Right atrium auricular region (tissue), 2 donors: ENCODE data around the gene CFAP65. TPM values are rescaled to one million over a fixed set of nuclear protein-coding genes. Genes with fewer than 3 reads are reported as not detected.

Source experiments
- DNase-seq: peaks from one replicate; pipeline ENCODE4 v3.0.0-alpha.2; 2019; ENCODE audit warnings: low spot score
- H3K27ac ChIP-seq, 2 donors: fragments of 200-600 bp; sonication (generic); 1 replicate in 1 of 2; 2 replicates in 1 of 2; pipeline ENCODE4 v1.5.1; 2016 to 2019
- H3K27me3 ChIP-seq, 2 donors: fragments of 200-600 bp; sonication (generic); one replicate each; pipeline versions ENCODE4 v1.5.1 to v1.6.0; 2017 to 2019
- H3K36me3 ChIP-seq: fragments of 200-600 bp; sonication (generic); one replicate; pipeline ENCODE4 v1.5.1; 2016
- H3K4me1 ChIP-seq, 2 donors: fragments of 200-600 bp; sonication (generic); one replicate each; pipeline versions ENCODE4 v1.5.1 to v1.6.0; 2017 to 2019
- H3K4me3 ChIP-seq, 2 donors: fragments of 200-600 bp; sonication (generic); 1 replicate in 1 of 2; 2 replicates in 1 of 2; pipeline ENCODE4 v1.5.1; 2017 to 2019; ENCODE audit warnings: mild to moderate bottlenecking in 1 of 2, moderate library complexity in 1 of 2
- H3K9me3 ChIP-seq, 2 donors: fragments of 200-600 bp; sonication (generic); one replicate each; pipeline ENCODE4 v1.5.1; 2019
- total RNA-seq, 2 donors: library from RNA; depleted of rRNA; stranded (reverse); fragments of >200 nt; gene quantifications; one replicate each; pipeline ENCODE4 v1.1.0, GENCODE V29; 2016
- TF ChIP-seq, protein P1 (sequence below), 2 donors: fragments of 200-600 bp; sonication (generic); IDR thresholded peaks; one replicate each; pipeline ENCODE4 v1.5.1; 2019; ENCODE audit warnings: antibody characterized with exemption in 2 of 2

CFAP65 gene
- total RNA-seq, 2 donors from 2014 or later: not detected

- no peak for DNase-seq
- Histone ChIP-seq H3K4me1 (peaks cover 0 to 5% of the 10 kb centered on the region in 2 donors), H3K36me3 (no peaks in the 10 kb centered on the region), H3K27me3 (no peaks in the 10 kb centered on the region), H3K27ac (no peak overlapping the region), H3K9me3 (no peaks in the 10 kb centered on the region), H3K4me3 (no peak overlapping the region)
- TF ChIP-seq, protein P1, sequence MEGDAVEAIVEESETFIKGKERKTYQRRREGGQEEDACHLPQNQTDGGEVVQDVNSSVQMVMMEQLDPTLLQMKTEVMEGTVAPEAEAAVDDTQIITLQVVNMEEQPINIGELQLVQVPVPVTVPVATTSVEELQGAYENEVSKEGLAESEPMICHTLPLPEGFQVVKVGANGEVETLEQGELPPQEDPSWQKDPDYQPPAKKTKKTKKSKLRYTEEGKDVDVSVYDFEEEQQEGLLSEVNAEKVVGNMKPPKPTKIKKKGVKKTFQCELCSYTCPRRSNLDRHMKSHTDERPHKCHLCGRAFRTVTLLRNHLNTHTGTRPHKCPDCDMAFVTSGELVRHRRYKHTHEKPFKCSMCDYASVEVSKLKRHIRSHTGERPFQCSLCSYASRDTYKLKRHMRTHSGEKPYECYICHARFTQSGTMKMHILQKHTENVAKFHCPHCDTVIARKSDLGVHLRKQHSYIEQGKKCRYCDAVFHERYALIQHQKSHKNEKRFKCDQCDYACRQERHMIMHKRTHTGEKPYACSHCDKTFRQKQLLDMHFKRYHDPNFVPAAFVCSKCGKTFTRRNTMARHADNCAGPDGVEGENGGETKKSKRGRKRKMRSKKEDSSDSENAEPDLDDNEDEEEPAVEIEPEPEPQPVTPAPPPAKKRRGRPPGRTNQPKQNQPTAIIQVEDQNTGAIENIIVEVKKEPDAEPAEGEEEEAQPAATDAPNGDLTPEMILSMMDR (IDR thresholded peaks at IDR 0.05): no peak
These were observed 1.4 kb upstream of the CFAP65 start for GRCh38 chr2:219042750-219043149.

- H3K9me3 ChIP-seq: no peaks in the 10 kb centered on the region
- H3K27me3 ChIP-seq: no peaks in the 10 kb centered on the region
- TF ChIP-seq, protein P1 (IDR thresholded peaks at IDR 0.05): no peak
- no peak for DNase-seq
- H3K4me3 ChIP-seq: no peak overlapping the region
- H3K36me3 ChIP-seq: no peaks in the 10 kb centered on the region
- H3K27ac ChIP-seq: no peak overlapping the region
- peaks cover 0 to 5% of the 10 kb centered on the region in 2 donors for H3K4me1 ChIP-seq
These were observed 841 bp upstream of the CFAP65 start for GRCh38 chr2:219042157-219042556.

- no peak overlapping the region for H3K27ac ChIP-seq
- TF ChIP-seq, protein P1 (IDR thresholded peaks at IDR 0.05): no peak
- H3K36me3 ChIP-seq: no peaks in the 10 kb centered on the region
- no peaks in the 10 kb centered on the region for H3K27me3 ChIP-seq
- H3K9me3 ChIP-seq: no peaks in the 10 kb centered on the region
- peaks cover 0 to 5% of the 10 kb centered on the region in 2 donors for H3K4me1 ChIP-seq
- no peak for DNase-seq
- H3K4me3 ChIP-seq: no peak overlapping the region
These were observed 2.7 kb downstream of the CFAP65 start for GRCh38 chr2:219038600-219038999.

GRCh38 chr2:219037783-219038499 is 3.4 kb downstream of the CFAP65 start:
- Histone ChIP-seq H3K36me3 (no peaks in the 10 kb centered on the region), H3K27ac (no peak overlapping the region), H3K4me1 (peaks cover 0 to 5% of the 10 kb centered on the region in 2 donors), H3K27me3 (no peaks in the 10 kb centered on the region), H3K4me3 (no peak overlapping the region), H3K9me3 (no peaks in the 10 kb centered on the region)
- TF ChIP-seq, protein P1 (IDR thresholded peaks at IDR 0.05): no peak
- DNase-seq: no peak

GRCh38 chr2:219035942-219036341 is 5.4 kb downstream of the CFAP65 start:
- H3K4me1 ChIP-seq: peaks cover 0 to under 1% of the 10 kb centered on the region in 2 donors
- no peaks in the 10 kb centered on the region for H3K9me3 ChIP-seq
- DNase-seq: no peak
- no peaks in the 10 kb centered on the region for H3K36me3 ChIP-seq
- H3K27ac ChIP-seq: no peak overlapping the region
- H3K27me3 ChIP-seq: peaks cover 0 to under 1% of the 10 kb centered on the region in 2 donors
- TF ChIP-seq, protein P1 (IDR thresholded peaks at IDR 0.05): no peak
- no peak overlapping the region for H3K4me3 ChIP-seq

DNA sequence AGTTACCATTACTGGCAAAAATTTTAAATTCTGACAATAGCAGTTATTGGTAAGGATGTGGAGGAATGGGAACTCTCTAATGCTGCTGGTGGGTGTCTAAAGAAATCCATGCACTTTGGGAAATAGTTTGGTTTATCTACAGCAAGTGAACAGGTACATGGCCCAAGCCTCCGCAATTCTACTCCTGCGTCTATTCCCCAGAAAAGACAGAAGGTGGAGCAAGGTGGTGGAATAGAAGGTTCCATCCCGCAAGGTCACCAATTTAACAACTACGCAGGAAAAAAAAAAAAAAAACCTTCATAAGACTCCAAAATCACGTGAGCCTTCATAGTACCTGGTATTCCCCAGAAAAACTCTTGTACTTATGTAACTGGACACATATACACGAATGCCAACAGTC is 6.5 kb downstream of the CFAP65 start:
- no peak for DNase-seq
- H3K36me3 ChIP-seq: no peaks in the 10 kb centered on the region
- TF ChIP-seq, protein P1 (IDR thresholded peaks at IDR 0.05): no peak
- no peaks in the 10 kb centered on the region for H3K9me3 ChIP-seq
- no peak overlapping the region for H3K27ac ChIP-seq
- H3K27me3 ChIP-seq: peaks cover 0 to 10% of the 10 kb centered on the region in 2 donors
- no peaks in the 10 kb centered on the region for H3K4me1 ChIP-seq
- no peak overlapping the region for H3K4me3 ChIP-seq
